Activated CD8-positive, alpha-beta T cell treated with anti-CD3 and anti-CD28 coated beads for 36 hours (primary cell): ENCODE data around the gene TAF10. TPM values are rescaled to one million over a fixed set of nuclear protein-coding genes. Genes with fewer than 3 reads are reported as not detected.

Experiments used
- ATAC-seq: fragments of 200-7000 bp; cut with Tn5 transposase; one replicate; pipeline ENCODE4 v1.10.0; 2021; ENCODE audit warnings: mild to moderate bottlenecking, moderate library complexity
- CTCF ChIA-PET: fragments of 350-600 bp; sonication (Branson Sonifier 250); formaldehyde crosslinking; loops from one replicate; lab custom pipeline; 2021; ENCODE audit warnings: antibody characterized with exemption; lab: Charles Lee
- POLR2A ChIA-PET: fragments of 350-600 bp; sonication (Branson Sonifier 250); formaldehyde crosslinking; loops from one replicate; lab custom pipeline; 2021; ENCODE audit warnings: antibody characterized with exemption; lab: Charles Lee
- DNase-seq: peaks from one replicate; pipeline ENCODE4 v3.0.0-alpha.2; 2020
- H3K27ac Mint-ChIP-seq: one replicate; pipeline ENCODE4 v1.8.0; 2021; ENCODE audit warnings: mild to moderate bottlenecking, mixed read lengths
- H3K27me3 Mint-ChIP-seq: one replicate; pipeline ENCODE4 v1.8.0; 2021; ENCODE audit warnings: mixed read lengths
- H3K36me3 Mint-ChIP-seq: one replicate; pipeline ENCODE4 v1.8.0; 2021; ENCODE audit warnings: low read depth, mixed read lengths
- H3K4me1 Mint-ChIP-seq: one replicate; pipeline ENCODE4 v1.8.0; 2021; ENCODE audit warnings: low read depth, mixed read lengths
- H3K4me3 Mint-ChIP-seq: one replicate; pipeline ENCODE4 v1.8.0; 2021; ENCODE audit warnings: mild to moderate bottlenecking, moderate library complexity, mixed read lengths
- H3K9me3 Mint-ChIP-seq: one replicate; pipeline ENCODE4 v1.8.0; 2021; ENCODE audit warnings: mixed read lengths
- intact Hi-C: fragments of 100-400 bp; cut with micrococcal nuclease; formaldehyde crosslinking; loops from one replicate; pipeline ENCODE4 v1.10.0; 2022
- total RNA-seq, 2 experiments: library from RNA; stranded (reverse); gene quantifications; one replicate each; pipeline ENCODE4 v1.2.3, GENCODE V29; 2021
- TF ChIP-seq, protein P1 (sequence below): fragments of 200-600 bp; IDR thresholded peaks from one replicate; pipeline ENCODE4 v1.8.0; 2022; ENCODE audit warnings: antibody characterized with exemption, mild to moderate bottlenecking

Gene TAF10
- total RNA-seq, 2 experiments from 2014 or later, result 151 to 160 TPM

DNA sequence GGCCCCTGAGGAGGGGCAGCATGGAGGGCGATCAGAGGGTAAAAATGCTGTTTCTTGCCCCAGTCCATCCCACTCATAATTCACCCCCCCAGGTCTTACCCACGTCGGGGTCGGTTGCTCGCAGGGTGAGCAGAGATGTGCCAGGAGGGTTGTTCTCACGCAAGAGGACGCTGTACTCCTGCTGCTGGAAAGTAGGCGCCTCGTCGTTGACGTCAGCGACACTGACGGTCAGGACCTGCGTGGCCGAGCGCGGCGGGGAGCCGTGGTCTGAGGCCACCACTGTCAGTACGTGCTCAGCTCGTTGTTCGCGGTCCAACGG, 17.5 kb upstream of the TAF10 start:
- H3K27me3 Mint-ChIP-seq, result no peaks in the 10 kb centered on the region
- ChIA-PET CTCF (interaction anchor here (0.7 to 1.5 kb wide), 3 partner anchors 11 to 21 kb away, joined by 3 read pairs; partner anchors contain the start of gene TPP1), POLR2A (no interaction called here)
- no peaks in the 10 kb centered on the region for H3K9me3 Mint-ChIP-seq
- peaks cover 19% of the 10 kb centered on the region for H3K4me1 Mint-ChIP-seq
- peaks cover 3% of the 10 kb centered on the region for H3K36me3 Mint-ChIP-seq
- TF ChIP-seq, protein P1, sequence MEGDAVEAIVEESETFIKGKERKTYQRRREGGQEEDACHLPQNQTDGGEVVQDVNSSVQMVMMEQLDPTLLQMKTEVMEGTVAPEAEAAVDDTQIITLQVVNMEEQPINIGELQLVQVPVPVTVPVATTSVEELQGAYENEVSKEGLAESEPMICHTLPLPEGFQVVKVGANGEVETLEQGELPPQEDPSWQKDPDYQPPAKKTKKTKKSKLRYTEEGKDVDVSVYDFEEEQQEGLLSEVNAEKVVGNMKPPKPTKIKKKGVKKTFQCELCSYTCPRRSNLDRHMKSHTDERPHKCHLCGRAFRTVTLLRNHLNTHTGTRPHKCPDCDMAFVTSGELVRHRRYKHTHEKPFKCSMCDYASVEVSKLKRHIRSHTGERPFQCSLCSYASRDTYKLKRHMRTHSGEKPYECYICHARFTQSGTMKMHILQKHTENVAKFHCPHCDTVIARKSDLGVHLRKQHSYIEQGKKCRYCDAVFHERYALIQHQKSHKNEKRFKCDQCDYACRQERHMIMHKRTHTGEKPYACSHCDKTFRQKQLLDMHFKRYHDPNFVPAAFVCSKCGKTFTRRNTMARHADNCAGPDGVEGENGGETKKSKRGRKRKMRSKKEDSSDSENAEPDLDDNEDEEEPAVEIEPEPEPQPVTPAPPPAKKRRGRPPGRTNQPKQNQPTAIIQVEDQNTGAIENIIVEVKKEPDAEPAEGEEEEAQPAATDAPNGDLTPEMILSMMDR, result no peak
- intact Hi-C loops, result no loop called here
- ATAC-seq, result no peak
- no peak overlapping the region for H3K27ac Mint-ChIP-seq
- H3K4me3 Mint-ChIP-seq, result no peak overlapping the region
- DNase-seq, result no peak

DNA sequence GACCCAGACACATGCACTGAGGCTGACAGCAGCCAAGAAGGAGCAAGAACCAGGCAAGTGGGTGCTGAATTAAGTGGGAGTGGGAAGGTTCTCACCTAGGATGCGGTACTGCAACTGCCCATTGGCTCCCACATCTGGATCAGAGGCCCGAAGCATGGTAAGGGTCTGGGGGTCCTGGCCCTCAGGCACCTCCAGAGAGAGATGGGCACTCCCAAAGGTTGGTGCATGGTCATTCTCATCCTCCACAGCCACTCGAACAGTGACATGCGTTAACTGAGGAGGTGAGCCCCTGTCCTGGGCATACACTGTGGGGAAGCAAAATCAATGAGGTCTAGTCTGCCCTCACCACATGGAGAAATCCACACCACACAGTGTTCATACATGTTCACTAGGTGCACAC, 16.5 kb upstream of the TAF10 start:
- no peak overlapping the region for H3K27ac Mint-ChIP-seq
- TF ChIP-seq, protein P1, result no peak
- no peak for DNase-seq
- no peaks in the 10 kb centered on the region for H3K27me3 Mint-ChIP-seq
- ChIA-PET POLR2A (no interaction called here), CTCF (interaction anchor here (1.0 to 1.5 kb wide), 4 partner anchors 13 to 147 kb away, joined by 3 read pairs; partner anchors contain the start of genes ARFIP2 and TIMM10B)
- H3K4me3 Mint-ChIP-seq, result no peak overlapping the region
- intact Hi-C loops, result no loop called here
- H3K36me3 Mint-ChIP-seq, result peaks cover 3% of the 10 kb centered on the region
- H3K4me1 Mint-ChIP-seq, result peaks cover 19% of the 10 kb centered on the region
- H3K9me3 Mint-ChIP-seq, result no peaks in the 10 kb centered on the region
- no peak for ATAC-seq

DNA sequence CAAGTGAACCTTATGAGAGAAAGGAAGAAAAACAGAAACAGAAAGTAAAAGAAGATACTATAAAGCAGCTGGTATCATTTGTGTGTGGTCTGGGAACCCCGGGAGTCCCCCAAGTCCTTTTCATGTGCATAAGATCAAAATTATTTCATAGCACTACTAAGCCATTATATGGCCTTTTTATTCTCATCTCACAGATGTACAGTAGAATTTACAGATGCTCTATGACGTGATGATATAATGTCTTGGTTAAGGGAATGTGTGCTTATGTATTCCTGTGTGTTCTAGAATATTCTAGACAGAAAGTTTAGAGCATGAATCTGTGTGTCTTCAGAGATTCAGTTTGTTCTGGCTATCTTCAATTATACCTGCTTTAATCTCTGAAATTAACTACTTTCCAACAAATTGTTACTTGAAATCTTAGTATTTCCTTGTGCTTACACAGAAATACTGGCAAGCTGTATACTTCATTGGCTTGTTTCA, 15.8 kb upstream of the TAF10 start:
- ChIA-PET CTCF (interaction anchor here (0.6 to 1.5 kb wide), 8 partner anchors 14 to 146 kb away, joined by 3 to 4 read pairs (median 3); partner anchors contain the start of genes ARFIP2, MRPL17, TAF10 and TIMM10B), POLR2A (interaction anchor here (0.6 to 1.4 kb wide), 2 partner anchors 9 to 15 kb away, joined by 3 to 6 read pairs; partner anchors contain the start of gene TPP1)
- H3K4me3 Mint-ChIP-seq, result peak overlapping the region; percentile 26
- TF ChIP-seq, protein P1, result no peak
- no peaks in the 10 kb centered on the region for H3K9me3 Mint-ChIP-seq
- peak; percentile 49 for DNase-seq
- peak overlapping the region; percentile 77 for H3K27ac Mint-ChIP-seq
- peaks cover 18% of the 10 kb centered on the region for H3K4me1 Mint-ChIP-seq
- intact Hi-C loops, result no loop called here
- H3K36me3 Mint-ChIP-seq, result peaks cover 3% of the 10 kb centered on the region
- ATAC-seq, result peak; percentile 73
- no peaks in the 10 kb centered on the region for H3K27me3 Mint-ChIP-seq

DNA sequence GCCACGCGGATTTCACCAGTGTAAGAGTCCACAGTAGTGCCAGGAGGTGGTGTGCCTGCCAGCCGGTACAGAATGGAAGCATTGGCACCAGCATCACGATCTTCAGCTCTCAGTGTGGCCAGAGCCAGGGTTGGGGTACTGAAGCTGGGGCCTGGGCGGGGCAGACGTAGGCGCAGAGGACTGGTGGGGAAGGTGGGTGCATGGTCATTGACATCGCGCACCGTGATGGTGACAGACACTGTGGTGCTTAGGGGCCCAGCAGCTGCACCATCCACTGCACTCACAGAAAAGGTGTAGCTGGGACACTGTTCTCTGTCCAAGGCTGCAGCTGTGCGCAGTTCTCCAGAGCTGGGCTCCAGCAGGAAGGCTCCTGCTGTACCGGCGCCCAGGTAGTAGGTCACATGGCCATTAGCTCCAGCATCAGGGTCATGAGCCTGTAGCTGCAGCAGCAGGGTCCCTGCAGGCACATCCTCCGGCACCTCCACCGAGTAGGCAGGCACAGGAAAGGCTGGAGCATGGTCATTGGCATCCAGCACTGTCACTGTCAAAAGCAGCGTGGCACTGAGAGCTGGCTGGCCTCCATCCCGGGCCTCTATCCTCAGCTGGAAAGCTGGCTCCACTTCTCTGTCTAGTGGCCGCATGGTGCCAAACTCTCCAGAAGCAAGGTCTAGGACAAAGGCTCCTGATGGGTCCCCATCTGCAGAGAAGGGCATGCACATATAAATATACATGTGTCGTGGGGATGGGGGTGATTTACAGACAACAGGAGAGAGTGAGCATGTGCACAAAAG, 15.2 kb upstream of the TAF10 start:
- no peaks in the 10 kb centered on the region for H3K9me3 Mint-ChIP-seq
- DNase-seq, result no peak
- H3K4me3 Mint-ChIP-seq, result peak overlapping the region; percentile 26
- H3K4me1 Mint-ChIP-seq, result peaks cover 14% of the 10 kb centered on the region
- H3K27ac Mint-ChIP-seq, result peak overlapping the region; percentile 77
- TF ChIP-seq, protein P1, result no peak
- H3K27me3 Mint-ChIP-seq, result no peaks in the 10 kb centered on the region
- H3K36me3 Mint-ChIP-seq, result peaks cover 3% of the 10 kb centered on the region
- ChIA-PET POLR2A (interaction anchor here (0.6 to 1.4 kb wide), 3 partner anchors 8 to 20 kb away, joined by 3 to 6 read pairs (median 3); partner anchors contain the start of gene TPP1), CTCF (interaction anchor here (0.6 to 1.3 kb wide), 8 partner anchors 15 to 145 kb away, joined by 3 to 4 read pairs (median 3); partner anchors contain the start of genes ARFIP2, MRPL17, TAF10 and TIMM10B)
- intact Hi-C loops, result no loop called here
- ATAC-seq, result peak; percentile 15
